ENCODE results near the gene LRRC43.

DNA sequence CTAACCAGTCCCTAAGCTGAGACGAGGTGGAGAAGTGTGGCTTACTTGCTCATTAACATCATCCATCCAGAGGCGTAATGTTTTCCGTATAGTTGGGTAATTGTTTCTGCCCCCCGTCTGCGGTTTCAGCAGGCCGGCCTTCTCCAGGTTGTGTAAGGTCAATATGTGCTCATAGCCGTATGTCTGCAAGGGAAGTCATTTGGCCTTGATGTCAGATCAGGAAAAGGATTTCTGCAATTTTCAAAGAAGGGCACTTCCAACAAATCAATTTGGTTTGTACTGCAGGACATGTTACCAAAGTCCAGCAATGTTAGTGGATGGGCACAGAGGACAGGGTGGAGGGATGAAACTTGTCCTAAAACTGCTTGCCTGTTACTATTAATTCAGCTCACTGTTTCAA lies 52.8 kb downstream of the LRRC43 start:
- TF ChIP-seq NFIC (IDR thresholded peaks at IDR 0.05; ENCODE audit: low read depth, low read length) (no peak), WRNIP1 (IDR thresholded peaks at IDR 0.05; ENCODE audit: borderline replicate concordance, low read depth, low read length) (no peak), YY1 (IDR thresholded peaks at IDR 0.05; ENCODE audit: low read depth, low read length) (no peak), CEBPB (IDR thresholded peaks at IDR 0.05; ENCODE audit: borderline replicate concordance in 1 of 2, low read depth in 2 of 2, low read length in 2 of 2) (no peak), TBL1XR1 (IDR thresholded peaks at IDR 0.05; ENCODE audit: low read depth, low read length) (no peak), MXI1 (IDR thresholded peaks at IDR 0.05; ENCODE audit: low read depth, low read length) (no peak), POLR2A (IDR thresholded peaks at IDR 0.05; ENCODE audit: low read depth, low read length) (no peak), EZH2 (IDR thresholded peaks at IDR 0.05; ENCODE audit: borderline replicate concordance, control insufficient read depth, low read depth, low read length) (no peak), GATAD2B (conservative IDR thresholded peaks at IDR 0.05; ENCODE audit: low read depth) (no peak)
- TF ChIP-seq, protein P1, sequence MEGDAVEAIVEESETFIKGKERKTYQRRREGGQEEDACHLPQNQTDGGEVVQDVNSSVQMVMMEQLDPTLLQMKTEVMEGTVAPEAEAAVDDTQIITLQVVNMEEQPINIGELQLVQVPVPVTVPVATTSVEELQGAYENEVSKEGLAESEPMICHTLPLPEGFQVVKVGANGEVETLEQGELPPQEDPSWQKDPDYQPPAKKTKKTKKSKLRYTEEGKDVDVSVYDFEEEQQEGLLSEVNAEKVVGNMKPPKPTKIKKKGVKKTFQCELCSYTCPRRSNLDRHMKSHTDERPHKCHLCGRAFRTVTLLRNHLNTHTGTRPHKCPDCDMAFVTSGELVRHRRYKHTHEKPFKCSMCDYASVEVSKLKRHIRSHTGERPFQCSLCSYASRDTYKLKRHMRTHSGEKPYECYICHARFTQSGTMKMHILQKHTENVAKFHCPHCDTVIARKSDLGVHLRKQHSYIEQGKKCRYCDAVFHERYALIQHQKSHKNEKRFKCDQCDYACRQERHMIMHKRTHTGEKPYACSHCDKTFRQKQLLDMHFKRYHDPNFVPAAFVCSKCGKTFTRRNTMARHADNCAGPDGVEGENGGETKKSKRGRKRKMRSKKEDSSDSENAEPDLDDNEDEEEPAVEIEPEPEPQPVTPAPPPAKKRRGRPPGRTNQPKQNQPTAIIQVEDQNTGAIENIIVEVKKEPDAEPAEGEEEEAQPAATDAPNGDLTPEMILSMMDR (IDR thresholded peaks at IDR 0.05 in 2 of 3, conservative IDR thresholded peaks at IDR 0.05 in 1 of 3; ENCODE audit: control insufficient read depth in 2 of 3, extremely low read depth in 1 of 3, insufficient read depth in 1 of 3, low read depth in 3 of 3, low read length in 3 of 3), result no peak
- TF ChIP-seq, protein P2, sequence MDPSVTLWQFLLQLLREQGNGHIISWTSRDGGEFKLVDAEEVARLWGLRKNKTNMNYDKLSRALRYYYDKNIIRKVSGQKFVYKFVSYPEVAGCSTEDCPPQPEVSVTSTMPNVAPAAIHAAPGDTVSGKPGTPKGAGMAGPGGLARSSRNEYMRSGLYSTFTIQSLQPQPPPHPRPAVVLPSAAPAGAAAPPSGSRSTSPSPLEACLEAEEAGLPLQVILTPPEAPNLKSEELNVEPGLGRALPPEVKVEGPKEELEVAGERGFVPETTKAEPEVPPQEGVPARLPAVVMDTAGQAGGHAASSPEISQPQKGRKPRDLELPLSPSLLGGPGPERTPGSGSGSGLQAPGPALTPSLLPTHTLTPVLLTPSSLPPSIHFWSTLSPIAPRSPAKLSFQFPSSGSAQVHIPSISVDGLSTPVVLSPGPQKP (IDR thresholded peaks at IDR 0.05; ENCODE audit: low read depth, low read length), result no peak
- TF ChIP-seq, protein P3, sequence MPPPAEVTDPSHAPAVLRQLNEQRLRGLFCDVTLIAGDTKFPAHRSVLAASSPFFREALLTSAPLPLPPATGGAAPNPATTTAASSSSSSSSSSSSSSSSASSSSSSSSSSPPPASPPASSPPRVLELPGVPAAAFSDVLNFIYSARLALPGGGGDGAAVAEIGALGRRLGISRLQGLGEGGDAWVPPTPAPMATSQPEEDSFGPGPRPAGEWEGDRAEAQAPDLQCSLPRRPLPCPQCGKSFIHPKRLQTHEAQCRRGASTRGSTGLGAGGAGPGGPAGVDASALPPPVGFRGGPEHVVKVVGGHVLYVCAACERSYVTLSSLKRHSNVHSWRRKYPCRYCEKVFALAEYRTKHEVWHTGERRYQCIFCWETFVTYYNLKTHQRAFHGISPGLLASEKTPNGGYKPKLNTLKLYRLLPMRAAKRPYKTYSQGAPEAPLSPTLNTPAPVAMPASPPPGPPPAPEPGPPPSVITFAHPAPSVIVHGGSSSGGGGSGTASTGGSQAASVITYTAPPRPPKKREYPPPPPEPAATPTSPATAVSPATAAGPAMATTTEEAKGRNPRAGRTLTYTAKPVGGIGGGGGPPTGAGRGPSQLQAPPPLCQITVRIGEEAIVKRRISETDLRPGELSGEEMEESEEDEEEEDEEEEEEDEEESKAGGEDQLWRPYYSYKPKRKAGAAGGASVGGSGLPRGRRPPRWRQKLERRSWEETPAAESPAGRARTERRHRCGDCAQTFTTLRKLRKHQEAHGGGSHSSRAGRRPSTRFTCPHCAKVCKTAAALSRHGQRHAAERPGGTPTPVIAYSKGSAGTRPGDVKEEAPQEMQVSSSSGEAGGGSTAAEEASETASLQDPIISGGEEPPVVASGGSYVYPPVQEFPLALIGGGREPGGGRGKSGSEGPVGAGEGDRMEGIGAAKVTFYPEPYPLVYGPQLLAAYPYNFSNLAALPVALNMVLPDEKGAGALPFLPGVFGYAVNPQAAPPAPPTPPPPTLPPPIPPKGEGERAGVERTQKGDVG (CRISPR knock-in tag; IDR thresholded peaks at IDR 0.05), result no peak
- TF ChIP-seq, protein P4, sequence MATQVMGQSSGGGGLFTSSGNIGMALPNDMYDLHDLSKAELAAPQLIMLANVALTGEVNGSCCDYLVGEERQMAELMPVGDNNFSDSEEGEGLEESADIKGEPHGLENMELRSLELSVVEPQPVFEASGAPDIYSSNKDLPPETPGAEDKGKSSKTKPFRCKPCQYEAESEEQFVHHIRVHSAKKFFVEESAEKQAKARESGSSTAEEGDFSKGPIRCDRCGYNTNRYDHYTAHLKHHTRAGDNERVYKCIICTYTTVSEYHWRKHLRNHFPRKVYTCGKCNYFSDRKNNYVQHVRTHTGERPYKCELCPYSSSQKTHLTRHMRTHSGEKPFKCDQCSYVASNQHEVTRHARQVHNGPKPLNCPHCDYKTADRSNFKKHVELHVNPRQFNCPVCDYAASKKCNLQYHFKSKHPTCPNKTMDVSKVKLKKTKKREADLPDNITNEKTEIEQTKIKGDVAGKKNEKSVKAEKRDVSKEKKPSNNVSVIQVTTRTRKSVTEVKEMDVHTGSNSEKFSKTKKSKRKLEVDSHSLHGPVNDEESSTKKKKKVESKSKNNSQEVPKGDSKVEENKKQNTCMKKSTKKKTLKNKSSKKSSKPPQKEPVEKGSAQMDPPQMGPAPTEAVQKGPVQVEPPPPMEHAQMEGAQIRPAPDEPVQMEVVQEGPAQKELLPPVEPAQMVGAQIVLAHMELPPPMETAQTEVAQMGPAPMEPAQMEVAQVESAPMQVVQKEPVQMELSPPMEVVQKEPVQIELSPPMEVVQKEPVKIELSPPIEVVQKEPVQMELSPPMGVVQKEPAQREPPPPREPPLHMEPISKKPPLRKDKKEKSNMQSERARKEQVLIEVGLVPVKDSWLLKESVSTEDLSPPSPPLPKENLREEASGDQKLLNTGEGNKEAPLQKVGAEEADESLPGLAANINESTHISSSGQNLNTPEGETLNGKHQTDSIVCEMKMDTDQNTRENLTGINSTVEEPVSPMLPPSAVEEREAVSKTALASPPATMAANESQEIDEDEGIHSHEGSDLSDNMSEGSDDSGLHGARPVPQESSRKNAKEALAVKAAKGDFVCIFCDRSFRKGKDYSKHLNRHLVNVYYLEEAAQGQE (IDR thresholded peaks at IDR 0.05; ENCODE audit: low read depth, low read length), result no peak
- TF ChIP-seq, protein P5, sequence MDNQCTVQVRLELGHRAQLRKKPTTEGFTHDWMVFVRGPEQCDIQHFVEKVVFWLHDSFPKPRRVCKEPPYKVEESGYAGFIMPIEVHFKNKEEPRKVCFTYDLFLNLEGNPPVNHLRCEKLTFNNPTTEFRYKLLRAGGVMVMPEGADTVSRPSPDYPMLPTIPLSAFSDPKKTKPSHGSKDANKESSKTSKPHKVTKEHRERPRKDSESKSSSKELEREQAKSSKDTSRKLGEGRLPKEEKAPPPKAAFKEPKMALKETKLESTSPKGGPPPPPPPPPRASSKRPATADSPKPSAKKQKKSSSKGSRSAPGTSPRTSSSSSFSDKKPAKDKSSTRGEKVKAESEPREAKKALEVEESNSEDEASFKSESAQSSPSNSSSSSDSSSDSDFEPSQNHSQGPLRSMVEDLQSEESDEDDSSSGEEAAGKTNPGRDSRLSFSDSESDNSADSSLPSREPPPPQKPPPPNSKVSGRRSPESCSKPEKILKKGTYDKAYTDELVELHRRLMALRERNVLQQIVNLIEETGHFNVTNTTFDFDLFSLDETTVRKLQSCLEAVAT (IDR thresholded peaks at IDR 0.05), result no peak

All from GM12878 (cell line).